Stimulated activated naive CD8-positive, alpha-beta T cell treated with anti-CD3 and anti-CD28 coated beads, Interleukin-15, Interleukin-2, amounts not matched to agents 100 ng/mL and 50 ng/mL, for 24 hours (primary cell): Measurements from ENCODE around the gene DGUOK.

Experiments
- H3K27ac Mint-ChIP-seq: one replicate; pipeline ENCODE4 v1.8.0; 2021; ENCODE audit warnings: mild to moderate bottlenecking, mixed read lengths
- H3K27me3 Mint-ChIP-seq: one replicate; pipeline ENCODE4 v1.8.0; 2021; ENCODE audit warnings: mixed read lengths
- H3K36me3 Mint-ChIP-seq: one replicate; pipeline ENCODE4 v1.8.0; 2021; ENCODE audit warnings: low read depth, mixed read lengths
- H3K4me1 Mint-ChIP-seq: one replicate; pipeline ENCODE4 v1.8.0; 2021; ENCODE audit warnings: low read depth, mixed read lengths
- H3K4me3 Mint-ChIP-seq: one replicate; pipeline ENCODE4 v1.8.0; 2021; ENCODE audit warnings: mild to moderate bottlenecking, mixed read lengths
- H3K9me3 Mint-ChIP-seq: one replicate; pipeline ENCODE4 v1.8.0; 2021; ENCODE audit warnings: mixed read lengths

DGUOK gene

GRCh38 chr2:73968357-73968937 lies 41.8 kb downstream of the DGUOK start:
- Mint-ChIP-seq H3K27me3 (no peaks in the 10 kb centered on the region), H3K27ac (no peak overlapping the region), H3K4me1 (peaks cover 72% of the 10 kb centered on the region), H3K4me3 (no peak overlapping the region), H3K9me3 (no peaks in the 10 kb centered on the region), H3K36me3 (no peaks in the 10 kb centered on the region)

DNA sequence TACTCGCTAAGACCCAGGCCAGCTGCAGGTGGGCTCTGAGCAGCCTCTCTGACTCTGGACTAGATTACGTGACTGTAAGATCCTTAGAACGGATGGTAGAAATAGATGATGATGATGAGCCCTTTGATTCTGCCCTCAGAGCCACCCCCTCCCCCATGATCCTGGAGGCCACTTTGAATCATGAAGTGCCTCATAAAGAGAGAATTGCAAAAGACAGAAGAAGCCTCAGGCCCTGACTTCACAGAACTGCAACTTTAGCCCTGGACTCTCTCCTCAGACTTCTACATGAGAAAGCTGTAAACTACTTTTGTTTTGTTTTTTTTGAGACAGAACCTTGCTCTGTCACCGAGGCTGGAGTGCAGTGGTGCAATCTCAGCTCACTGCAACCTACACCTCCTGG lies 42.7 kb downstream of the DGUOK start:
- Mint-ChIP-seq H3K9me3 (no peaks in the 10 kb centered on the region), H3K27ac (peak overlapping the region; percentile 15), H3K4me1 (peaks cover 63% of the 10 kb centered on the region), H3K27me3 (no peaks in the 10 kb centered on the region), H3K36me3 (no peaks in the 10 kb centered on the region), H3K4me3 (no peak overlapping the region)

DNA sequence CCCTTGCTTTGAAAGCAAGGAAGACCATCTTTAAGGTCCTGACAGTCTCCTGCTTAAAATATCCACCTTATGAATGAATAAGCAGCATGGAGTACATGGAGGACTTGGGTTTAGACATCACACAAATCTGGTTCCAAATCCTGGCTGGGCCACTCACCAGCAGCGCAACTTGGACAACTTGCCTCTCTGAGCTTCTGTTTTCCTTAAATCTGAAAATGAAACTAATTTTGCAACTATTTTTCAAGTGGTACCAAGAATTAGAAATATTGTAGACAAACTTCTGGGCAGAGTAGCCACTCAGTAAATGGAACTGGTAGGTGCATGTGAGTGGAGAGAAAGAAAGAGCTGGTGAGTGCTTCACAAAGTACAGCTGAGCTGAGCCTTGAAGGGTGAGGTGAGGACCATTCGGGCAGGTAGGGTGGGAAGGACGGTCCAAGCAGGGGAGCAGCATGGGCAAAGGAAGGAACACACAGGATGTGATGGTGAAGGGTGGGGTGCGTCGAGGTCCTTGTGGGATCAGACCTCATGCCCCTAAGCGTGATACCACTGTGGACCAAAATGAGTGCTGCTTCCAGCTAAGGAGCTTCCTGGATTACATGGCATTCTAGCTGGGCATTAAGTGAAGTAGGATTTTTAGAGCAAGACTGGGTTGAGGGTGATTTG lies 43.6 kb downstream of the DGUOK start:
- H3K27ac Mint-ChIP-seq, result peak overlapping the region; percentile 92
- H3K4me1 Mint-ChIP-seq, result peaks cover 54% of the 10 kb centered on the region
- H3K27me3 Mint-ChIP-seq, result no peaks in the 10 kb centered on the region
- H3K4me3 Mint-ChIP-seq, result peak overlapping the region; percentile 68
- no peaks in the 10 kb centered on the region for H3K9me3 Mint-ChIP-seq
- H3K36me3 Mint-ChIP-seq, result no peaks in the 10 kb centered on the region

GRCh38 chr2:73970850-73971471 lies 44.3 kb downstream of the DGUOK start:
- Mint-ChIP-seq H3K4me3 (peak overlapping the region; percentile 68), H3K27ac (peak overlapping the region; percentile 92), H3K36me3 (no peaks in the 10 kb centered on the region), H3K27me3 (no peaks in the 10 kb centered on the region), H3K4me1 (peaks cover 56% of the 10 kb centered on the region), H3K9me3 (no peaks in the 10 kb centered on the region)

- H3K27ac Mint-ChIP-seq, result peak overlapping the region; percentile 92
- peak overlapping the region; percentile 68 for H3K4me3 Mint-ChIP-seq
- H3K36me3 Mint-ChIP-seq, result no peaks in the 10 kb centered on the region
- peaks cover 57% of the 10 kb centered on the region for H3K4me1 Mint-ChIP-seq
- no peaks in the 10 kb centered on the region for H3K9me3 Mint-ChIP-seq
- no peaks in the 10 kb centered on the region for H3K27me3 Mint-ChIP-seq
Measured at GRCh38 chr2:73971722-73972121, 45.0 kb downstream of the DGUOK start.

DNA sequence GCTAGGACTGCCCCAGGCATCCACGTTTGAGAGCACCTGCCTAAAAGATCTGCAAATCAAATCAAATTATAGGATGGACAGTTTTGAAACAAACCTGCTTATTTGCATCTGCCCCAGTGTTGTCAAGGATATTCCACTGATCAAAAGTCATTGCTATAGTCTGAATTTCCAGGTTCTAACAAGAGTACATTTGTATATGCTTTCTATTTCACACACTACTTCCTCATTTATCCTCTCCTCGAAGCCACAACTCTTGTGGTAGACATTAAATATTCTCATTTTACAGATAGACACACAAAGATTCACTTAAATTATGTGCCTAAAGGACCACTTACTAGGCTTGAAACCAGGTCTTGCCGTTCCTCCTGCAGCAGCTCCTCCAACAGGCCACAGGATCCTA lies 46.2 kb downstream of the DGUOK start:
- H3K27ac Mint-ChIP-seq, result no peak overlapping the region
- H3K4me1 Mint-ChIP-seq, result peaks cover 67% of the 10 kb centered on the region
- H3K9me3 Mint-ChIP-seq, result no peaks in the 10 kb centered on the region
- H3K36me3 Mint-ChIP-seq, result no peaks in the 10 kb centered on the region
- H3K4me3 Mint-ChIP-seq, result no peak overlapping the region
- no peaks in the 10 kb centered on the region for H3K27me3 Mint-ChIP-seq

GRCh38 chr2:73975731-73976130 lies 49.1 kb downstream of the DGUOK start:
- Mint-ChIP-seq H3K27me3 (no peaks in the 10 kb centered on the region), H3K36me3 (no peaks in the 10 kb centered on the region), H3K4me1 (peaks cover 68% of the 10 kb centered on the region), H3K9me3 (no peaks in the 10 kb centered on the region), H3K27ac (no peak overlapping the region), H3K4me3 (no peak overlapping the region)

- Mint-ChIP-seq H3K27me3 (no peaks in the 10 kb centered on the region), H3K27ac (no peak overlapping the region), H3K36me3 (no peaks in the 10 kb centered on the region), H3K4me3 (no peak overlapping the region), H3K4me1 (peaks cover 68% of the 10 kb centered on the region), H3K9me3 (no peaks in the 10 kb centered on the region)
Measured at GRCh38 chr2:73976803-73977202, 50.1 kb downstream of the DGUOK start.

DNA sequence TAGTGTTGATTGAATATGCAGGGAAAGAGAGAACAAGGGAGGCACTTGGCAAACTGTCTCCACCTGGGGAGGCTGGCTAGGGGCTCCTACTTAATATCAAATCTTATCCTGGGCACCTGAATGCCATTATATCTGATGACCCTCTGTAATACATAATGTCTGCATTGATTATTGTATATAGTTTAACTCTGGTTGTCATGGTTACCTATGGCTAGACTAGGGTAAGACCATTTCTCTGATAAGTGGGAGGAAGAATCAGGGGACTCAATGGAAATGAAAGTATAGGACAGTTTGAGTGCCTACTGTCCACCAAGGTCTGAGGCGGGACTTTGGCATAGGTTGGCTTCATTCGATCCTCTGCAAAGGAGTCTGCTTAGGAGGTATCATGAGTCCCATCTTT lies 50.8 kb downstream of the DGUOK start:
- Mint-ChIP-seq H3K27ac (peak overlapping the region; percentile 53), H3K4me3 (no peak overlapping the region), H3K9me3 (no peaks in the 10 kb centered on the region), H3K36me3 (no peaks in the 10 kb centered on the region), H3K27me3 (no peaks in the 10 kb centered on the region), H3K4me1 (peaks cover 66% of the 10 kb centered on the region)

DNA sequence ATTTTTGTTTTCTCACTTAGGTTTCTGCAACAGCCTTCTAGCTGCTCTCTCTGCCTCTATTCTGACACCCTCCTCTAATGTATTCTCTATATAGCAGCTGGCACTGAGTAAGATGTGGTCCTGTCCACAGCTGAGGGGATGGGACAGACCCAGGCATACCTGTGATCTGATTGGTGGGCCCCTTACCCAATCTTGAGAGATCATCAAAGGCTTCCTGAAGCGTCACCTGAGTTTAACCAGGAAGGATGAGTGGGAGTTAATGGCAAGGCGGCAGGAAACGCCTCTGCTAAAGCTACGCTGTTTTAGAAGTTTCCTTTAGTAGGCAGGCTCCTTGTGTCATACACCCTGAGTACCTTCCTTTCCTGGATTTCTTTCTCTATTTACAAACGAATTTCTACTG lies 52.3 kb downstream of the DGUOK start:
- Mint-ChIP-seq H3K36me3 (no peaks in the 10 kb centered on the region), H3K4me1 (peaks cover 71% of the 10 kb centered on the region), H3K9me3 (no peaks in the 10 kb centered on the region), H3K27ac (peak overlapping the region; percentile 79), H3K27me3 (no peaks in the 10 kb centered on the region), H3K4me3 (peak overlapping the region; percentile 81)

GRCh38 chr2:73979686-73980085 lies 53.0 kb downstream of the DGUOK start:
- Mint-ChIP-seq H3K4me3 (peak overlapping the region; percentile 81), H3K36me3 (no peaks in the 10 kb centered on the region), H3K27me3 (no peaks in the 10 kb centered on the region), H3K9me3 (no peaks in the 10 kb centered on the region), H3K27ac (peak overlapping the region; percentile 79), H3K4me1 (peaks cover 71% of the 10 kb centered on the region)

DNA sequence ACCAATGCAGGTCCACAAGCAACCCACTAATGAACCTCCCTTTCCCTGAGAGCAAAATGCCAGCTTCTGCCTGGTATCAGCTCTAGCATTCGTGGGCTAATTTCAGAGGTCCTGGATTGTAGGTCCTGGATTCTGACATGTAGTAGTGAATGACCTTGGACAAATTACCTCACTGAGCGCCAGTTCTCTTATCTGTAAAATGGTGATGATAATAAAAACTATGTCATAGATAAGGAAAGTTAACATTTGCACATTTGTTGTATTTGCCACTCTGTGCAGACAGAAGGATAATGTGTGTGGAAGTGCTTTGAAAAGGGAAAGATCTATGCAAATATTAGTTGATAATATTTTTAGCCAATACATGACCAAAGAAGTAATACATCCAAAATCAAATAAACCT lies 53.9 kb downstream of the DGUOK start:
- H3K36me3 Mint-ChIP-seq, result no peaks in the 10 kb centered on the region
- peak overlapping the region; percentile 81 for H3K4me3 Mint-ChIP-seq
- H3K27me3 Mint-ChIP-seq, result no peaks in the 10 kb centered on the region
- H3K27ac Mint-ChIP-seq, result no peak overlapping the region
- H3K4me1 Mint-ChIP-seq, result peaks cover 70% of the 10 kb centered on the region
- H3K9me3 Mint-ChIP-seq, result no peaks in the 10 kb centered on the region

DNA sequence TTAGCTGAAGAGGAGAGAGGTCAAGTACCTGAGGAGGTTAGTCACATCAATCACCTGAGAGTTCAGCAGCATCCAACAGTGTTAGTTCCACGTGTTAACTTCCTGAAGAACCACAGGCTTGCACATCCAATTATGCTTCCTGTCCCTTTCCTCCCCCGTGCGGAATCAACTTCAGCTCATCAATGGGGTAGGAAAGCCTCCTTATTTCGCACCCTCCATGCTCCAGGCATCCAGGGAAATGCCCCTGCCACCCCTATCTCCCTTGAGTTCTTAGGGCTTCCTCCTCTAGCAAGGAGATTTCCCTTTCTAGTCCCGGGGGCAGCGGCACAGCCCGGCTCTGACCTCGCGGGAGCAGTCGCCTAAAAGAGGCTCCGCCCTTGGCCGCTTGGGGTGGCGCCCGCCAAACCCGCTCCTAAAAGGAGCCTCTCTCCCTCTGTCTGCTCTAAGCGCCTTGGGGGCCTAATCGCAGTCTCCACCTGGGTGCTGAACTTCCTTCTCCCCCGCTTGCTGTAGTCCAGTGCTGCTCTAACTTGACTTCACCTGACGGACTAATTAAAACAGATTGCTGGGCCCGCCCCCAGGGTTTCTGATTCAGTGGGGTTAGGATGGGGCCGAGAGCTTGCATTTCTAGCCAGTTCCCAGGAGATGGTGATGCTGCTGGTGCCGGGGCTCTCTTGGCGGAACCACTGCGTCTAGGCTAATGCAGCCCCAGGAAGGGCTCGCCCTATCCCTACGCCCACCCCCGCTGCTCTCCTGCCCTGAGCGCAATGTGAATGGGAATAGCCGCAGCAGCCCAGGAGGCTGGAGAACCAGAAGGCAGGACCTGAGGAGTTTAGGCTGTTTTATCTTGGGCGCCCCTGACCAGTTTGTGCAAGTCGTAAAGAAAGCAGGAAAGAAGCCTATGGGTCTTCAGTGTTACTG lies 54.7 kb downstream of the DGUOK start:
- H3K4me3 Mint-ChIP-seq, result peak overlapping the region; percentile 81
- H3K9me3 Mint-ChIP-seq, result no peaks in the 10 kb centered on the region
- peaks cover 72% of the 10 kb centered on the region for H3K4me1 Mint-ChIP-seq
- peaks cover 5% of the 10 kb centered on the region for H3K36me3 Mint-ChIP-seq
- H3K27me3 Mint-ChIP-seq, result no peaks in the 10 kb centered on the region
- no peak overlapping the region for H3K27ac Mint-ChIP-seq

DNA sequence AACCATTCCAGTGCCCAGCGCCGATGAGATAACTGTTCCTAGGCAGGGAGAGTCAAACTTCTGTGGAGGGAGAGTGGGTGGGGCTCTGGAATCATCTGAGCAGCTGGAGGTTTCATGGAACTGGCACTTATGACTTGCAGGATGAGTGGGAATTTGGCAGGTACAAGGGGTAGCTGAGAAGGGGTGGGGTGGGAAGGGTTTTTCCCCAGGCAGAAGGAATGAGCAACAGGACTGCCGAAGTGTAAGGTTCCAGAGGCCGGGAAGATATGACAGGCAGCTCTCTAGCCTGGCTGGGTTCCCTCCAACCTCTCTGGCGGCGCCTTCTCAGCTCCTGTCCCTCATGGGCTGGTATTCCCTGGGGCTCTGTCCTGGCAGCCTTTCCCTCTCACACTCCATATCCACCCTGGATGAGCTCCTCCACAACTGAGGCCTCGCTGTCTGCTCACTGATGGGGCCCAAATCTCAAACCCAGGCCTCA lies 55.5 kb downstream of the DGUOK start:
- H3K27me3 Mint-ChIP-seq, result no peaks in the 10 kb centered on the region
- no peak overlapping the region for H3K27ac Mint-ChIP-seq
- H3K4me1 Mint-ChIP-seq, result peaks cover 77% of the 10 kb centered on the region
- peaks cover 13% of the 10 kb centered on the region for H3K36me3 Mint-ChIP-seq
- H3K4me3 Mint-ChIP-seq, result no peak overlapping the region
- no peaks in the 10 kb centered on the region for H3K9me3 Mint-ChIP-seq
